Cardiac muscle cell (in vitro differentiated cells and primary cell): Measurements from ENCODE around the gene BRD3. TPM values are rescaled to one million over a fixed set of nuclear protein-coding genes. Genes with fewer than 3 reads are reported as not detected.

Source experiments
- DNase-seq, 2 donors: peaks; one replicate each; pipeline versions ENCODE4 v3.0.0 to v3.0.0-alpha.2; 2010 to 2017; ENCODE audit warnings: low read depth in 1 of 2, low spot score in 1 of 2
- H3K27ac ChIP-seq: fragments of 200-600 bp; sonication (generic); 2 replicates; pipeline ENCODE4 v1.5.1; 2016
- H3K27me3 ChIP-seq: fragments of 200-600 bp; sonication (generic); 2 replicates; pipeline ENCODE4 v1.6.0; 2016; ENCODE audit warnings: control low read depth
- H3K36me3 ChIP-seq: fragments of 200-600 bp; sonication (generic); 2 replicates; pipeline ENCODE4 v1.5.1; 2016; ENCODE audit warnings: control low read depth
- H3K4me1 ChIP-seq: fragments of 200-600 bp; sonication (generic); 2 replicates; pipeline ENCODE4 v1.8.1; 2017; ENCODE audit warnings: low read depth, mild to moderate bottlenecking, mixed run types
- H3K4me3 ChIP-seq: fragments of 200-600 bp; sonication (generic); 2 replicates; pipeline ENCODE4 v1.5.1; 2016; ENCODE audit warnings: mild to moderate bottlenecking
- H3K9me3 ChIP-seq: fragments of 200-600 bp; sonication (generic); 2 replicates; pipeline ENCODE4 v1.5.1; 2017; ENCODE audit warnings: low read depth, mild to moderate bottlenecking, control low read depth
- CTCF ChIP-seq: IDR thresholded peaks from 2 replicates; pipeline ENCODE4 v1.5.1; 2012; ENCODE audit warnings: low read depth, mild to moderate bottlenecking, low read length
- polyA plus RNA-seq: library from polyadenylated mRNA; unstranded; fragments of >200 nt; fragmentation: Nextera tagmentation; extraction: Ambion mirVana; gene quantifications from 2 replicates; pipeline ENCODE4 v1.2.1, GENCODE V29; 2016
- total RNA-seq: library from RNA; depleted of rRNA; stranded (reverse); fragments of >200 nt; gene quantifications from 2 replicates; pipeline ENCODE4 v1.2.3, GENCODE V29; 2016

The BRD3 gene
- total and polyA plus RNA-seq, 2 experiments from 2014 or later = 42.6 to 44.9 TPM

- DNase-seq = peak; percentile 80 to 92
- Histone ChIP-seq H3K27ac (no peak overlapping the region), H3K36me3 (no peaks in the 10 kb centered on the region), H3K4me3 (peak overlapping the region; percentile 91), H3K4me1 (peaks cover 5% of the 10 kb centered on the region), H3K27me3 (no peaks in the 10 kb centered on the region), H3K9me3 (no peaks in the 10 kb centered on the region)
- peak; percentile 48 for TF ChIP-seq CTCF
These were observed 74.8 kb downstream of the BRD3 start for GRCh38 chr9:133992780-133993634.

GRCh38 chr9:133991964-133992779, 75.7 kb downstream of the BRD3 start, which contains the start of gene VAV2:
Gene VAV2, minus strand, starts transcription at chr9:133992324. Its CDS starts 46 bp downstream, at chr9:133992278.
- no peaks in the 10 kb centered on the region for H3K9me3 ChIP-seq
- H3K27me3 ChIP-seq = no peaks in the 10 kb centered on the region
- H3K36me3 ChIP-seq = no peaks in the 10 kb centered on the region
- peaks cover 5% of the 10 kb centered on the region for H3K4me1 ChIP-seq
- H3K4me3 ChIP-seq = peak within 1 kb of the TSS; percentile 91
- H3K27ac ChIP-seq = no peak within 1 kb of the TSS
- TF ChIP-seq CTCF = no peak
- DNase-seq = peak; percentile 72

DNA sequence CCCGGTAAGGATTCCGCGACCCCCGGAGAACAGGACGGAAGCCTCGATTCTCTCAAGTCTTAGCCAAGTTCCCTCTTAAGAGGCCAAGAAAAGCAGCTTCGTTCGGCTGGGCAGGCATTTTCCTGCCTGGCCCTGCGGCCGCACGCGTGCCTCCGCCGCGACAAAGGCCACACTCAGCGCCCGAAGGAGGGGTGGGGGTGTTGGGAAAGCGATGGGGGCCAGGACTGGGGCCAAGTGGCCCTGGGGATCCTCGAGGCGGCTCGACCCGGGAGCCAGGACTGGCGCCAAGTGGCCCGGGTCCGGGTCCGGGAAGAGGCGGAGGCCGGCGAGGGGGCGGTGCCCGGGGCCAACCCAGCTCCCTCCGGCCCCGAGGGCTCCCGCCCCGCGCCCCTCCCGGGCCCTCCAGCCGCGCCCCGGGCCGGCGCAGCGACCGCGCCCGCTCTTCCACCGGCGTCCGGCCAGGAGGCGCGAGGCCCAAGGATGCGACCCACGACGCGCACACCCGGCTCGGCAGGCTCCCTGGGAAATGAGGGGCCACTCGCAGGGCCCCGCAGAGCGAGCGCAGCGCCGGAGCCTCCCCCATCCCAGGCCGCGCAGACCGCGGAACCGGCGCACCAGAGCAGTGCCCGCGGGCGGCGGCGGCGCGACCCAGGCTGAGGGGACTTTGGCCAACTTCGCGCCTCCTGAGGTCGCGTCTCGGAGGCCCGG, 76.5 kb downstream of the BRD3 start:
- Histone ChIP-seq H3K4me3 (peak overlapping the region; percentile 91), H3K27ac (no peak overlapping the region), H3K27me3 (no peaks in the 10 kb centered on the region), H3K9me3 (no peaks in the 10 kb centered on the region), H3K4me1 (peaks cover 5% of the 10 kb centered on the region), H3K36me3 (no peaks in the 10 kb centered on the region)
- peak in 1 of 2 donors; percentile 16 for DNase-seq
- no peak for TF ChIP-seq CTCF

- Histone ChIP-seq H3K27ac (no peak overlapping the region), H3K4me3 (peak overlapping the region; percentile 91), H3K4me1 (peaks cover 5% of the 10 kb centered on the region), H3K36me3 (no peaks in the 10 kb centered on the region), H3K9me3 (no peaks in the 10 kb centered on the region), H3K27me3 (no peaks in the 10 kb centered on the region)
- no peak for TF ChIP-seq CTCF
- DNase-seq = peak; percentile 40 to 70
These were observed 77.2 kb downstream of the BRD3 start for GRCh38 chr9:133990366-133991213.
